Kidney (tissue), 14 donors: ENCODE data around the gene KCNQ2. TPM values are rescaled to one million over a fixed set of nuclear protein-coding genes. Genes with fewer than 3 reads are reported as not detected.

ENCODE experiments used
- DNase-seq, 5 donors: peaks; one replicate each; pipeline ENCODE4 v3.0.0-alpha.2; 2013 to 2020
- FAIRE-seq: peaks from 2 replicates; lab custom pipeline; 2012; peaks lifted over from hg19 to GRCh38; lab: Jason Lieb, UNC
- H3K27ac ChIP-seq, 2 donors: one replicate each; pipeline ENCODE4 v1.7.0; 2013; ENCODE audit warnings: low read depth in 2 of 2, low read length in 2 of 2, inconsistent platforms in 1 of 2
- H3K27me3 ChIP-seq: one replicate; pipeline ENCODE4 v1.7.1; 2013; ENCODE audit warnings: low read length, inconsistent platforms; ENCODE audit not compliant: control insufficient read depth, insufficient read depth
- H3K36me3 ChIP-seq, 3 donors: one replicate each; pipeline versions ENCODE4 v1.7.0 to v1.7.1; 2013; ENCODE audit warnings: low read length in 3 of 3, control low read depth in 1 of 3, inconsistent platforms in 1 of 3; ENCODE audit not compliant: insufficient read depth in 3 of 3, control insufficient read depth in 2 of 3
- H3K4me1 ChIP-seq, 3 donors: one replicate each; pipeline versions ENCODE4 v1.7.0 to v1.7.1; 2013; ENCODE audit warnings: low read length in 3 of 3, inconsistent platforms in 1 of 3, low read depth in 1 of 3; ENCODE audit not compliant: control insufficient read depth in 2 of 3, insufficient read depth in 2 of 3
- H3K4me3 ChIP-seq, 3 donors: one replicate each; pipeline versions ENCODE4 v1.7.0 to v1.8.1; 2013; ENCODE audit warnings: low read length in 3 of 3, control low read depth in 1 of 3, inconsistent platforms in 1 of 3
- H3K9ac ChIP-seq, 3 donors: one replicate each; pipeline versions ENCODE4 v1.7.0 to v1.7.1; 2013; ENCODE audit warnings: low read length in 3 of 3, control low read depth in 1 of 3, inconsistent platforms in 1 of 3
- H3K9me3 ChIP-seq, 3 donors: one replicate each; pipeline versions ENCODE4 v1.7.0 to v1.7.1; 2013; ENCODE audit warnings: low read length in 3 of 3, control low read depth in 1 of 3, inconsistent platforms in 1 of 3; ENCODE audit not compliant: control insufficient read depth in 2 of 3, insufficient read depth in 1 of 3
- intact Hi-C: fragments of 100-400 bp; cut with DNase I; formaldehyde crosslinking; loops from one replicate; pipeline ENCODE4 v1.11.1; 2022
- polyA plus RNA-seq: library from polyadenylated mRNA; stranded (reverse); fragments of 350-450 nt; fragmentation: Illumina TruSeq; extraction: RNeasy Lipid Tissue Mini Kit (QIAGEN cat#74804); gene quantifications from one replicate; pipeline ENCODE4 v1.2.3, GENCODE V29; 2014; ENCODE audit warnings: low read depth, low replicate concordance; ENCODE audit not compliant: insufficient read depth
- total RNA-seq: library from RNA; stranded (reverse); fragmentation: NEBNext Ultra II Directional; extraction: Animal tissue kit (Norgen Biotek cat#: 25700); gene quantifications from one replicate; pipeline ENCODE4 v1.2.1, GENCODE V29; 2021
- TF ChIP-seq, protein P1 (sequence below): IDR thresholded peaks from 3 replicates; pipeline ENCODE4 v1.5.1; 2012; ENCODE audit warnings: mild to moderate bottlenecking, moderate library complexity, borderline replicate concordance; ENCODE audit not compliant: insufficient read depth; ENCODE audit errors: extremely low read depth
- donor health status: control.
- donor health status: control.
- donor health status: control.
- donor health status: control.
- donor health status: control.
- donor health status: DM: yes; HTN: yes; CAD: no.
- donor health status: Normal renal cell carcinoma (clear cell type).

Gene KCNQ2
- total and polyA plus RNA-seq, 2 donors from 2014 or later: 2.2 TPM; not detected in 1

DNA sequence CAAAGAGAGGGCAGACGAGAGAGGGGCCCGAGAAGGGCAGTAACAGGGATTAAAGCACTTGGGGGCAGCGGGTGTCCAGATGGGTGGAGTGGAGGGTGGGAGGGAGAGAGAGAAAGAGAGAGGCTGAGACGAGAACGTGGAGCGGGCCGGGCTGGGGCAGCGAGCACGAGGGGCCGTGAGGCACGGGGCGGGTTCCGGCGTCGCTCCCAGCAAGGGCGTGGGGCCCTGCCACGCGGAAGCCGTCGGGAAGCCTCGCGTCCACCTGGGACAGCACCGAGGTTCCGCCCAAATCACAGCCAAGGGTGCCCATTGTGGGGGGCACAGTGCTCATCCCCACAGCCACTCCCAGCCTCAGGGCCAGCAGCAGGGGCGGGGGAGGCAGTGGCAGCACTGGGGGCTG, 49.8 kb downstream of the KCNQ2 start:
- TF ChIP-seq, protein P1, sequence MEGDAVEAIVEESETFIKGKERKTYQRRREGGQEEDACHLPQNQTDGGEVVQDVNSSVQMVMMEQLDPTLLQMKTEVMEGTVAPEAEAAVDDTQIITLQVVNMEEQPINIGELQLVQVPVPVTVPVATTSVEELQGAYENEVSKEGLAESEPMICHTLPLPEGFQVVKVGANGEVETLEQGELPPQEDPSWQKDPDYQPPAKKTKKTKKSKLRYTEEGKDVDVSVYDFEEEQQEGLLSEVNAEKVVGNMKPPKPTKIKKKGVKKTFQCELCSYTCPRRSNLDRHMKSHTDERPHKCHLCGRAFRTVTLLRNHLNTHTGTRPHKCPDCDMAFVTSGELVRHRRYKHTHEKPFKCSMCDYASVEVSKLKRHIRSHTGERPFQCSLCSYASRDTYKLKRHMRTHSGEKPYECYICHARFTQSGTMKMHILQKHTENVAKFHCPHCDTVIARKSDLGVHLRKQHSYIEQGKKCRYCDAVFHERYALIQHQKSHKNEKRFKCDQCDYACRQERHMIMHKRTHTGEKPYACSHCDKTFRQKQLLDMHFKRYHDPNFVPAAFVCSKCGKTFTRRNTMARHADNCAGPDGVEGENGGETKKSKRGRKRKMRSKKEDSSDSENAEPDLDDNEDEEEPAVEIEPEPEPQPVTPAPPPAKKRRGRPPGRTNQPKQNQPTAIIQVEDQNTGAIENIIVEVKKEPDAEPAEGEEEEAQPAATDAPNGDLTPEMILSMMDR: no peak
- no peaks in the 10 kb centered on the region for H3K27me3 ChIP-seq
- H3K4me3 ChIP-seq: no peak overlapping the region
- H3K9ac ChIP-seq: no peak overlapping the region
- no peak for DNase-seq
- H3K4me1 ChIP-seq: no peaks in the 10 kb centered on the region
- intact Hi-C loops: no loop called here
- no peaks in the 10 kb centered on the region for H3K9me3 ChIP-seq
- no peak for FAIRE-seq
- H3K27ac ChIP-seq: no peak overlapping the region
- no peaks in the 10 kb centered on the region for H3K36me3 ChIP-seq

DNA sequence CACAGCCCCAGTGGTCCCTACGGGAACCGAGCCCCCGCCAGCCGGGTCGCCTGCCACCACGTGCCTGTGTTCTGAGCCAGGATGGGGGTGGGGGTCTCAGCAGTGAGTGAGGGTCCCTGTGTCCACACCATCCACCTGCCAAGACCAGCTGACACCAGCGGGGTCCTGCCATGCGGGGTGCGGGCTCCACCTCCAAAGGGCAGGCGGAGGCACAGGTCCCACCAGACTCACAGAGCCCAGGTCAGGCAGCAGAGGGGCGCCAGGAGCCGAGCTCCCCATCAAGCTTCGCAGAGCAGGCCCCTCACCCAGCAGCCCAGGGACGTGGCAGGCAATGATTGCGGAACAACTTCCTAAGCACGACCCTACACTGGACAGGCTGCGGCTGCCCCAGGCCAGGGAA, 50.5 kb downstream of the KCNQ2 start:
- H3K27me3 ChIP-seq: no peaks in the 10 kb centered on the region
- TF ChIP-seq, protein P1: no peak
- no peak overlapping the region for H3K4me3 ChIP-seq
- FAIRE-seq (no peak), DNase-seq (no peak)
- no peaks in the 10 kb centered on the region for H3K36me3 ChIP-seq
- no peak overlapping the region for H3K27ac ChIP-seq
- no peaks in the 10 kb centered on the region for H3K4me1 ChIP-seq
- intact Hi-C loops: no loop called here
- no peaks in the 10 kb centered on the region for H3K9me3 ChIP-seq
- H3K9ac ChIP-seq: no peak overlapping the region

DNA sequence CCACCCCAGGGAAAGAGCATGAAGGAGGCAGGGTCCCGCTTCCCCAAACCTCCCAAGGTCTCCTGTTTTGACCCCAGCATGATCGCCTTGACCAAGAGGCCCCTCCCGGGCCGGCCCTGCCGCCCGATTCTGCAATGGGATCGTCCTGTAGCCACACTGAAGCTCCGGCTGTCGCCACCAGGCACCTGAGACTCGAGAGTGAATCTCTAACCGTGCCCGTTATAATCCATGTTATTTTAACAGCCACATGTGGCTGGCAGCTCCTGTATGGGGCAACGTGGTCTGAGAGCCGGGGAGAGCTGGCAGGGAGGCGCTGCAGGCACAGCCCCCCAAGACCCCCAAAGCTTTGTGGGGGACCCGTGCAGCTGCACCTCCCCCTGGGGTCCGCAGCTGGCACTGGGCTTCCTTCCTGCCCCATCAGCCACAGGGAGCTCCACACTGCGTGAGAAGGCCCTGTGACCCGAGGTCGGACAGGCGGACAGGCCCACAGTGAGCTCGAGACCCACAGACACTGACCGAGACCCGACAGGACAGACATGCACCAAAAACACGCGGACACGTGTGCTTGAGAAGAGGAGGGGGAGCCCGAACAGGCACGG, 51.3 kb downstream of the KCNQ2 start:
- Histone ChIP-seq H3K27me3 (no peaks in the 10 kb centered on the region), H3K4me1 (no peaks in the 10 kb centered on the region), H3K27ac (no peak overlapping the region), H3K9me3 (no peaks in the 10 kb centered on the region), H3K36me3 (no peaks in the 10 kb centered on the region), H3K4me3 (no peak overlapping the region), H3K9ac (no peak overlapping the region)
- no peak for DNase-seq
- TF ChIP-seq, protein P1: no peak
- intact Hi-C loops: no loop called here
- no peak for FAIRE-seq
